Lower lobe of right lung (tissue), 2 donors: ENCODE results near the gene XYLT2. TPM values are rescaled to one million over a fixed set of nuclear protein-coding genes. Genes with fewer than 3 reads are reported as not detected.

Experiments used
- ATAC-seq, 2 donors: fragments of 200-7000 bp; cut with Tn5 transposase; one replicate each; pipeline ENCODE4 v1.9.1; 2020 to 2022; ENCODE audit warnings: mild to moderate bottlenecking in 2 of 2, moderate library complexity in 2 of 2
- DNase-seq: peaks from one replicate; pipeline ENCODE4 v3.0.0-alpha.2; 2020
- H3K27ac ChIP-seq: fragments of 200-600 bp; one replicate; pipeline ENCODE4 v1.8.0; 2022
- H3K27me3 ChIP-seq: fragments of 200-600 bp; one replicate; pipeline ENCODE4 v1.8.0; 2022; ENCODE audit warnings: low read depth
- H3K36me3 ChIP-seq: fragments of 200-600 bp; one replicate; pipeline ENCODE4 v1.8.0; 2022; ENCODE audit warnings: mild to moderate bottlenecking
- H3K4me1 ChIP-seq: fragments of 200-600 bp; one replicate; pipeline ENCODE4 v1.8.0; 2022
- H3K4me3 ChIP-seq: fragments of 200-600 bp; one replicate; pipeline ENCODE4 v1.8.0; 2022; ENCODE audit warnings: mild to moderate bottlenecking
- H3K9me3 ChIP-seq: fragments of 200-600 bp; one replicate; pipeline ENCODE4 v1.8.0; 2022
- intact Hi-C: fragments of 100-400 bp; cut with DNase I; formaldehyde crosslinking; loops from one replicate; pipeline ENCODE4 v1.11.0; 2022
- total RNA-seq: library from RNA; stranded (reverse); fragmentation: NEBNext Ultra II Directional; extraction: Animal tissue kit (Norgen Biotek cat#: 25700); gene quantifications from one replicate; pipeline ENCODE4 v1.2.1, GENCODE V29; 2021
- TF ChIP-seq, protein P1 (sequence below): fragments of 200-600 bp; IDR thresholded peaks from one replicate; pipeline ENCODE4 v1.8.0; 2022; ENCODE audit warnings: antibody characterized with exemption, mild to moderate bottlenecking
- donor health status: DM: no; HTN: yes; CAD: no; lungs with severe emphysema.

The XYLT2 gene
- total RNA-seq, 1 donor from 2014 or later: 19.3 TPM

GRCh38 chr17:50308666-50309065 lies 37.3 kb upstream of the XYLT2 start:
- peaks cover 13% of the 10 kb centered on the region for H3K4me1 ChIP-seq
- H3K9me3 ChIP-seq: no peaks in the 10 kb centered on the region
- H3K27ac ChIP-seq: no peak overlapping the region
- no peak for DNase-seq
- H3K4me3 ChIP-seq: no peak overlapping the region
- H3K36me3 ChIP-seq: no peaks in the 10 kb centered on the region
- no peaks in the 10 kb centered on the region for H3K27me3 ChIP-seq
- TF ChIP-seq, protein P1, sequence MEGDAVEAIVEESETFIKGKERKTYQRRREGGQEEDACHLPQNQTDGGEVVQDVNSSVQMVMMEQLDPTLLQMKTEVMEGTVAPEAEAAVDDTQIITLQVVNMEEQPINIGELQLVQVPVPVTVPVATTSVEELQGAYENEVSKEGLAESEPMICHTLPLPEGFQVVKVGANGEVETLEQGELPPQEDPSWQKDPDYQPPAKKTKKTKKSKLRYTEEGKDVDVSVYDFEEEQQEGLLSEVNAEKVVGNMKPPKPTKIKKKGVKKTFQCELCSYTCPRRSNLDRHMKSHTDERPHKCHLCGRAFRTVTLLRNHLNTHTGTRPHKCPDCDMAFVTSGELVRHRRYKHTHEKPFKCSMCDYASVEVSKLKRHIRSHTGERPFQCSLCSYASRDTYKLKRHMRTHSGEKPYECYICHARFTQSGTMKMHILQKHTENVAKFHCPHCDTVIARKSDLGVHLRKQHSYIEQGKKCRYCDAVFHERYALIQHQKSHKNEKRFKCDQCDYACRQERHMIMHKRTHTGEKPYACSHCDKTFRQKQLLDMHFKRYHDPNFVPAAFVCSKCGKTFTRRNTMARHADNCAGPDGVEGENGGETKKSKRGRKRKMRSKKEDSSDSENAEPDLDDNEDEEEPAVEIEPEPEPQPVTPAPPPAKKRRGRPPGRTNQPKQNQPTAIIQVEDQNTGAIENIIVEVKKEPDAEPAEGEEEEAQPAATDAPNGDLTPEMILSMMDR: no peak
- intact Hi-C loops: no loop called here
- ATAC-seq: no peak

DNA sequence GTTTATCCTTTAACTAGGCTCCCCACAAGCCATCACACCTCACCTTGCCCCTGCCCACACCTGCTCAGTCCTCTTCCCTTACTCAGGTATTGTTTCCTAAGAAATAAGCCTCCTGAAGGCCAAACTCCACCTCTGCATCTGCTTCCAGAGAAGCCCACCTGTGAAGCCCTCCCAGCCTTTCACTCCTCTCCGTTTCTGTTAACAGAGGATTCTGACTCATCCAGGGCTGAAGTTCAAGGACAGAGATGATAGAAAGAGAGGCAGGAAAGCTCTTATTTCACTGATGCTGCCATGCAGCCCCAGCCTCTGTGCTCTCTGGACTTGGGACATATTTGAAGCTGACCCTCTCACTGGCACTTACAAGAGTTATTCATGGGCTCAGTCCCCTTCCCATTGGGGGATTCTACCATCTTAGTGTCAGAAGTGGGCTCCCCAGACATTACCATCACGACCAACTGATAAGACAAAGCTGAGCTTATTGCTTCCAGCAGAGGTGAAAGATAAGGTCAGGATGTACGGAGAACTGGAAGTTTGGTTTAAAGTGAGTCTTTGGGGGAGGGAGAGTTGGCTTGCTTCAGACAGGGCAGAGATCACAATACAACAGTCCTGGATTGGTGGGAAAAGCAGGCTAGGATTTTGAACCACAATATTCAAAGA lies 35.3 kb upstream of the XYLT2 start:
- Histone ChIP-seq H3K27ac (no peak overlapping the region), H3K9me3 (no peaks in the 10 kb centered on the region), H3K4me3 (no peak overlapping the region), H3K27me3 (no peaks in the 10 kb centered on the region), H3K4me1 (no peaks in the 10 kb centered on the region), H3K36me3 (no peaks in the 10 kb centered on the region)
- TF ChIP-seq, protein P1: no peak
- intact Hi-C loops: no loop called here
- ATAC-seq: no peak
- no peak for DNase-seq

GRCh38 chr17:50311112-50311460 lies 34.8 kb upstream of the XYLT2 start:
- intact Hi-C loops: no loop called here
- ATAC-seq (no peak), DNase-seq (no peak)
- Histone ChIP-seq H3K27me3 (no peaks in the 10 kb centered on the region), H3K9me3 (no peaks in the 10 kb centered on the region), H3K4me3 (no peak overlapping the region), H3K27ac (no peak overlapping the region), H3K4me1 (no peaks in the 10 kb centered on the region), H3K36me3 (no peaks in the 10 kb centered on the region)
- TF ChIP-seq, protein P1: no peak

- Histone ChIP-seq H3K27me3 (no peaks in the 10 kb centered on the region), H3K9me3 (no peaks in the 10 kb centered on the region), H3K27ac (no peak overlapping the region), H3K36me3 (no peaks in the 10 kb centered on the region), H3K4me1 (no peaks in the 10 kb centered on the region), H3K4me3 (no peak overlapping the region)
- no peak for DNase-seq
- no peak for ATAC-seq
- intact Hi-C loops: no loop called here
- TF ChIP-seq, protein P1: no peak
Observed at GRCh38 chr17:50311483-50311882, 34.4 kb upstream of the XYLT2 start.

- intact Hi-C loops: no loop called here
- H3K4me1 ChIP-seq: no peaks in the 10 kb centered on the region
- H3K27ac ChIP-seq: no peak overlapping the region
- DNase-seq: no peak
- no peaks in the 10 kb centered on the region for H3K27me3 ChIP-seq
- TF ChIP-seq, protein P1: no peak
- no peaks in the 10 kb centered on the region for H3K9me3 ChIP-seq
- no peak overlapping the region for H3K4me3 ChIP-seq
- ATAC-seq: no peak
- no peaks in the 10 kb centered on the region for H3K36me3 ChIP-seq
Observed at GRCh38 chr17:50312308-50312707, 33.6 kb upstream of the XYLT2 start.
